Hepatocyte (in vitro differentiated cells): ENCODE data around the gene IP6K1.

Source experiments
- CTCF ChIP-seq: fragments of 200-600 bp; sonication (generic); IDR thresholded peaks from 2 replicates; pipeline ENCODE4 v1.5.1; 2016; ENCODE audit warnings: antibody characterized with exemption, mild to moderate bottlenecking; ENCODE audit not compliant: poor library complexity
- EZH2 ChIP-seq: fragments of 200-600 bp; sonication (generic); IDR thresholded peaks from 2 replicates; pipeline ENCODE4 v1.6.1; 2016; ENCODE audit warnings: antibody characterized with exemption, mild to moderate bottlenecking, borderline replicate concordance
- EZH2phosphoT487 ChIP-seq: fragments of 200-600 bp; sonication (generic); IDR thresholded peaks from one replicate; pipeline ENCODE4 v1.6.1; 2018; ENCODE audit warnings: antibody characterized with exemption, mild to moderate bottlenecking, low read depth, moderate library complexity; ENCODE audit not compliant: unreplicated experiment, severe bottlenecking

DNA sequence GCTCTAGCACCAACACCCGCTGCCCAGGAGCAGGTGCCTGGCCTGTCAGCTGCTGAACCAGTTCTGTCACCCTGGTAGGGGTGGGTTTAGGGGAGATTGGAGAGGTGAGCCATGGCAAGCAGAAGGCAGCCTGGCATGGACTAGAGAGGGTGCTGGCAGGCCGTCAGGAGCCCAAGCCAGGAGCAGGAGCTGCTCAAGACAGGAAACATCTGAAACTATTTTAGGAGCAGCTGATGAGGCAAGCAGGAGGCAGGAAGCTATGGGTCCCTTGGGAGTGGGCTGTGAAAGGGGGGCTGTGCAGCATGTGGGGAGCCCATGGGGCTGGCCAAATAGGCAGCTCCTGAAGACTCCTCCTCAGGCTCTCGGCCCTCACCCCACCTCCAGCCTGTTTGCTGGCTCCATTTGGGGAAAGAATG, 19.0 kb upstream of the IP6K1 start:
- TF ChIP-seq CTCF: no peak
- no peak for TF ChIP-seq EZH2
- no peak for TF ChIP-seq EZH2phosphoT487
